Measurements from ENCODE around the gene PLA2G15. TPM values are rescaled to one million over a fixed set of nuclear protein-coding genes. Genes with fewer than 3 reads are reported as not detected.
A peak's percentile ranks its signal among the peaks of the same experiment; 100 is the strongest.

Gene PLA2G15
- total RNA-seq, 1 experiment from 2014 or later, result 4.6 TPM

- Mint-ChIP-seq H3K4me3 (ENCODE audit: unreplicated experiment) (no peak overlapping the region), H3K27me3 (ENCODE audit: insufficient read depth, unreplicated experiment) (no peaks in the 10 kb centered on the region), H3K36me3 (ENCODE audit: insufficient read depth, unreplicated experiment) (peaks cover 62% of the 10 kb centered on the region), H3K9me3 (ENCODE audit: unreplicated experiment) (no peaks in the 10 kb centered on the region), H3K4me1 (ENCODE audit: insufficient read depth, unreplicated experiment) (peaks cover 9% of the 10 kb centered on the region), H3K27ac (ENCODE audit: low read depth, unreplicated experiment) (no peak overlapping the region)
- ChIA-PET POLR2A (interaction anchor here (1.3 kb wide), 1 partner anchor 15 kb away, joined by 4 read pairs; no protein-coding TSS in a partner anchor), CTCF (interaction anchor here (1.1 to 1.7 kb wide), 2 partner anchors 23 to 45 kb away, joined by 3 to 8 read pairs; no protein-coding TSS in a partner anchor)
- no peak for DNase-seq (ENCODE audit: unreplicated experiment)
- intact Hi-C loops (cut with micrococcal nuclease), result no loop called here
- no peak for TF ChIP-seq CTCF (IDR thresholded peaks at IDR 0.05; ENCODE audit: unreplicated experiment)
- BruUV-seq (replicated peaks), result no TSS peak
Measured at GRCh38 chr16:68306633-68307032, 61.5 kb downstream of the PLA2G15 start.

- H3K4me1 Mint-ChIP-seq (ENCODE audit: insufficient read depth, unreplicated experiment), result peaks cover 16% of the 10 kb centered on the region
- TF ChIP-seq CTCF (IDR thresholded peaks at IDR 0.05; ENCODE audit: unreplicated experiment), result no peak
- no TSS peak for BruUV-seq (replicated peaks)
- peak overlapping the region; percentile 97 for H3K4me3 Mint-ChIP-seq (ENCODE audit: unreplicated experiment)
- H3K9me3 Mint-ChIP-seq (ENCODE audit: unreplicated experiment), result no peaks in the 10 kb centered on the region
- peak overlapping the region; percentile 87 for H3K27ac Mint-ChIP-seq (ENCODE audit: low read depth, unreplicated experiment)
- intact Hi-C loops (cut with micrococcal nuclease), result loop anchor here (2.0 kb wide), 1 partner anchor 45 kb away; the partner anchor contains the start of gene SLC7A6
- POLR2A ChIA-PET, result interaction anchor here (1.0 to 4.2 kb wide), 4 partner anchors 12 to 45 kb away, joined by 3 to 92 read pairs (median 15); partner anchors contain the start of gene SLC7A6
- CTCF ChIA-PET, result interaction anchor here (0.6 to 0.7 kb wide), 3 partner anchors 46 to 242 kb away, joined by 3 to 4 read pairs (median 3); no protein-coding TSS in a partner anchor
- H3K27me3 Mint-ChIP-seq (ENCODE audit: insufficient read depth, unreplicated experiment), result no peaks in the 10 kb centered on the region
- no peak for DNase-seq (ENCODE audit: unreplicated experiment)
- H3K36me3 Mint-ChIP-seq (ENCODE audit: insufficient read depth, unreplicated experiment), result peaks cover 32% of the 10 kb centered on the region
Measured at GRCh38 chr16:68309799-68310198, 64.6 kb downstream of the PLA2G15 start.

- H3K4me3 Mint-ChIP-seq (ENCODE audit: unreplicated experiment), result peak overlapping the region; percentile 97
- peaks cover 16% of the 10 kb centered on the region for H3K4me1 Mint-ChIP-seq (ENCODE audit: insufficient read depth, unreplicated experiment)
- intact Hi-C loops (cut with micrococcal nuclease), result loop anchor here (2.0 kb wide), 1 partner anchor 46 kb away; the partner anchor contains the start of gene SLC7A6
- no peak for DNase-seq (ENCODE audit: unreplicated experiment)
- H3K9me3 Mint-ChIP-seq (ENCODE audit: unreplicated experiment), result no peaks in the 10 kb centered on the region
- peaks cover 27% of the 10 kb centered on the region for H3K36me3 Mint-ChIP-seq (ENCODE audit: insufficient read depth, unreplicated experiment)
- ChIA-PET POLR2A (interaction anchor here (0.6 to 4.2 kb wide), 23 partner anchors 8 to 246 kb away, joined by 3 to 92 read pairs (median 7); partner anchors contain the start of genes ESRP2, PLA2G15 and SLC7A6), CTCF (interaction anchor here (0.6 to 2.4 kb wide), 7 partner anchors 11 to 697 kb away, joined by 3 to 47 read pairs (median 4); partner anchors contain the start of gene SLC7A6)
- TF ChIP-seq CTCF (IDR thresholded peaks at IDR 0.05; ENCODE audit: unreplicated experiment), result no peak
- peak overlapping the region; percentile 87 for H3K27ac Mint-ChIP-seq (ENCODE audit: low read depth, unreplicated experiment)
- BruUV-seq (replicated peaks), result TSS peak; percentile 58
- no peaks in the 10 kb centered on the region for H3K27me3 Mint-ChIP-seq (ENCODE audit: insufficient read depth, unreplicated experiment)
Measured at GRCh38 chr16:68310437-68310773, 65.2 kb downstream of the PLA2G15 start.

Small RNA genes within 50 kb of the gene (microRNA-seq; reads per million reads assigned to microRNA genes)
- gene MIR6773, result 0.93 reads per million

Other genes starting within 250 kb of the PLA2G15 start
- gene DPEP2, start 245.9 kb upstream of the PLA2G15 start, total RNA-seq (2022), result not detected in 2 replicates
- not detected in 2 replicates for gene DPEP2NB, start 229.5 kb upstream of the PLA2G15 start, total RNA-seq (2022)
- gene DDX28, start 222.1 kb upstream of the PLA2G15 start, total RNA-seq (2022), result 9.3 and 11.7 TPM in 2 replicates
- gene DUS2, start 222.1 kb upstream of the PLA2G15 start, total RNA-seq (2022), result 24.2 and 26.4 TPM in 2 replicates
- 18.5 and 24.1 TPM in 2 replicates for gene NFATC3, start 160.0 kb upstream of the PLA2G15 start, total RNA-seq (2022)
- 42.7 and 48.8 TPM in 2 replicates for gene ESRP2, start 9.2 kb upstream of the PLA2G15 start, total RNA-seq (2022)
- 45.3 and 61.0 TPM in 2 replicates for gene SLC7A6, start 19.2 kb downstream of the PLA2G15 start, total RNA-seq (2022)
- 19.4 and 20.4 TPM in 2 replicates for gene SLC7A6OS, start 65.6 kb downstream of the PLA2G15 start, total RNA-seq (2022)
- 28.0 and 33.2 TPM in 2 replicates for gene PRMT7, start 65.6 kb downstream of the PLA2G15 start, total RNA-seq (2022)
- gene SMPD3, start 203.1 kb downstream of the PLA2G15 start, total RNA-seq (2022), result 0.25 TPM in 1 of 2 replicates, not detected in the other

Measured in MCF 10A (cell line).